D721Med (cell line): ENCODE measurements around the gene RASGRP2.

Experiments used
- DNase-seq: peaks from one replicate; pipeline ENCODE4 v3.0.0; 2011; ENCODE audit warnings: low spot score; ENCODE audit not compliant: insufficient read length
- FAIRE-seq: peaks from 2 replicates; lab custom pipeline; 2011; peaks lifted over from hg19 to GRCh38; lab: Jason Lieb, UNC
- TF ChIP-seq, protein P1 (sequence below): IDR thresholded peaks from 2 replicates; pipeline ENCODE4 v1.5.1; 2012; ENCODE audit warnings: mild to moderate bottlenecking, control low read depth; ENCODE audit not compliant: insufficient read depth; ENCODE audit errors: missing control alignments

Gene RASGRP2

DNA sequence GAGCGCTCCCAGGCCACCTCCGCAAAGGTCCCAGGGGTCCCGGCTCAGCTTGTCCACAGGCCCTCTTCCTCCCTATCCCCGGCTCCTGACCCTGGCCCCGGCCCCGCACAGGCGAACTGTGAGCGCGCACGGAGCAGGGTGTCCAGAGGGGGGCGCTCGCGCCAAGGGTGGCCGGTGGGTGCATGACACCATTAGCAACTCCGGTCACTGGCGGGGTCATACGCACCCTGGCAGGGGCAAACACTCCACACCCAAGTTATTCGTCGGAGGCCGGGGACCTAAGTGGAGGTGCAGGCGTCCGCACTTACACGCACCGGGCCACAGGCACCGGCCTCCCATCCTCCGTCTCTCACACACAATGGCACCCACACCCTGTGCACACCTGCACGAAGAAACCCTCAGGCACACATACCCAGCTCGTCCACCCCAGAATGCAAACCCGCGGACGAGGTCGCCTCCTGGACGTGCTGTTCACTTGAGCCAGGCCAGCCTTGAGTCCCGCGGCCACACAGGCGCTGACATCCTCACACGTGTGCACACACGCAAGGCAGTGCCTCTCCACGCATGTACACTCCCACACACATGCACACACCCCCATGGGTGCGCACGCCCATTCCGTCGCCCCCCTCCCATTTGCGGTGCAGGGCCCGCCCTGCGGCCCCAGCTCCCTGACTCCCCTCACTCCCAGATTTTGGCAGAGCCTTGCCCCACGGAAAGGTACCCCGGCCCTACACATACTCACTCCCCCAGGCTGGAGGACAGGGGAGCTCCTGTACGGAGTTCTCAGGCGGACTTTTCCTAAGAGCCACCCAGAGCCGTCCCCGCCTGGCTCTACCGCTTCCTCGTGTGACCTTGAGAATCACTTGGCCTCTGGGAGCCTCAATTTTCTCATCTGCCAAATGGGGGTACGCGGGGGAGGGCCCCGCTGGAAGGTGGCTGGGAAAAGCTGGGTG is at the start of gene RASGRP2:
TSS of gene RASGRP2 (minus strand) at position 552 of the 953 bp plus-strand sequence. CDS start 1,276 bp downstream, outside the sequence.
- TF ChIP-seq, protein P1, sequence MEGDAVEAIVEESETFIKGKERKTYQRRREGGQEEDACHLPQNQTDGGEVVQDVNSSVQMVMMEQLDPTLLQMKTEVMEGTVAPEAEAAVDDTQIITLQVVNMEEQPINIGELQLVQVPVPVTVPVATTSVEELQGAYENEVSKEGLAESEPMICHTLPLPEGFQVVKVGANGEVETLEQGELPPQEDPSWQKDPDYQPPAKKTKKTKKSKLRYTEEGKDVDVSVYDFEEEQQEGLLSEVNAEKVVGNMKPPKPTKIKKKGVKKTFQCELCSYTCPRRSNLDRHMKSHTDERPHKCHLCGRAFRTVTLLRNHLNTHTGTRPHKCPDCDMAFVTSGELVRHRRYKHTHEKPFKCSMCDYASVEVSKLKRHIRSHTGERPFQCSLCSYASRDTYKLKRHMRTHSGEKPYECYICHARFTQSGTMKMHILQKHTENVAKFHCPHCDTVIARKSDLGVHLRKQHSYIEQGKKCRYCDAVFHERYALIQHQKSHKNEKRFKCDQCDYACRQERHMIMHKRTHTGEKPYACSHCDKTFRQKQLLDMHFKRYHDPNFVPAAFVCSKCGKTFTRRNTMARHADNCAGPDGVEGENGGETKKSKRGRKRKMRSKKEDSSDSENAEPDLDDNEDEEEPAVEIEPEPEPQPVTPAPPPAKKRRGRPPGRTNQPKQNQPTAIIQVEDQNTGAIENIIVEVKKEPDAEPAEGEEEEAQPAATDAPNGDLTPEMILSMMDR = peak; percentile 39
- DNase-seq (no peak), FAIRE-seq (no peak)

DNA sequence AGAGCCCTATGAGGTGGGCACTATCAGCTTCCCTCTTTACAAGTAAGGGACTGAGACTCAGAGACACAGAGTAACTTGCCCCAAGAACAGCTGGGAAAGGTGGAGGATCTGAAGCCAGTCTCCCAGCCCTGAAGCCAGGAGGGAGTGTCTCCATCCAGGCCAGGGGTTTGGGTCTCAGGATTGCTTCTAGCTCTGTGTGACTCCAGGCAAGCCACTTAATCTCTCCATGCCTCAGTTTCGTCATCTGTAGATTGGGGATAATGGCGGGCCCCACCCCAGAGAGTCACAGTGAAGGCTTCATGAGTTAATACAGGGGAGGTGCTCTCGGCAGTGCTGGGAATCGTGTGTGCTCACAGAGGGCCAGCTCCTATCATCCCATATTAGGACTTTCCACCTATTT is 48.5 kb upstream of the RASGRP2 start:
- DNase-seq = no peak
- no peak for FAIRE-seq
- TF ChIP-seq, protein P1 = no peak

- TF ChIP-seq, protein P1 = no peak
- FAIRE-seq = no peak
- no peak for DNase-seq
Observed at GRCh38 chr11:64791781-64792291, 47.9 kb upstream of the RASGRP2 start.

GRCh38 chr11:64790205-64791095 is 46.5 kb upstream of the RASGRP2 start:
- FAIRE-seq (no peak), DNase-seq (no peak)
- TF ChIP-seq, protein P1 = no peak

- TF ChIP-seq, protein P1 = no peak
- DNase-seq (no peak), FAIRE-seq (no peak)
Observed at GRCh38 chr11:64789331-64790204, 45.6 kb upstream of the RASGRP2 start.
